Measurements from ENCODE around the gene ZCCHC18.
"Not testable (repeated sequence)": the region's sequence is repeated elsewhere in the genome, so short reads cannot be mapped to it uniquely, and the experiment has no call there.

DNA sequence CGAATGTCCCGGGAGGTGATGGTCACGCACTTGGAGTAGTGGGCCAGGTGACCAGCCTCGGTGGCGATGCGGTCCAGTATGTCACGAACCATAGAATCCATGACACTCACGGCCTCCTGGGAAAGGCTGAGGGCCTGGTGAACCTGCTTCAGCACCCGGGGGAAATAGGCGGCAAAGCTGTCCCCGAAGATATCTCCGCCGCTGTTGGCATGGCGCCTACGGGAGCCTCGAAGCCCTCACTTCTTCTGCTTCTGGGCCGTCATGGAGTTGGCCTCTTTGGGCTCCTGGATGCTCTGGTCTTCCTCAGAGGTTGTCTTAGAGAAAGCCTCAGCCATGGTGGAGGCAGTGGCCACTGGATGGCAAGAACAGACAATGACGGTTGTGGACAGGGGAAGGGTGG is 49.7 kb upstream of the ZCCHC18 start:
- TF ChIP-seq, protein P1, sequence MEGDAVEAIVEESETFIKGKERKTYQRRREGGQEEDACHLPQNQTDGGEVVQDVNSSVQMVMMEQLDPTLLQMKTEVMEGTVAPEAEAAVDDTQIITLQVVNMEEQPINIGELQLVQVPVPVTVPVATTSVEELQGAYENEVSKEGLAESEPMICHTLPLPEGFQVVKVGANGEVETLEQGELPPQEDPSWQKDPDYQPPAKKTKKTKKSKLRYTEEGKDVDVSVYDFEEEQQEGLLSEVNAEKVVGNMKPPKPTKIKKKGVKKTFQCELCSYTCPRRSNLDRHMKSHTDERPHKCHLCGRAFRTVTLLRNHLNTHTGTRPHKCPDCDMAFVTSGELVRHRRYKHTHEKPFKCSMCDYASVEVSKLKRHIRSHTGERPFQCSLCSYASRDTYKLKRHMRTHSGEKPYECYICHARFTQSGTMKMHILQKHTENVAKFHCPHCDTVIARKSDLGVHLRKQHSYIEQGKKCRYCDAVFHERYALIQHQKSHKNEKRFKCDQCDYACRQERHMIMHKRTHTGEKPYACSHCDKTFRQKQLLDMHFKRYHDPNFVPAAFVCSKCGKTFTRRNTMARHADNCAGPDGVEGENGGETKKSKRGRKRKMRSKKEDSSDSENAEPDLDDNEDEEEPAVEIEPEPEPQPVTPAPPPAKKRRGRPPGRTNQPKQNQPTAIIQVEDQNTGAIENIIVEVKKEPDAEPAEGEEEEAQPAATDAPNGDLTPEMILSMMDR (IDR thresholded peaks at IDR 0.05 in 2 of 3, conservative IDR thresholded peaks at IDR 0.05 in 1 of 3; ENCODE audit: insufficient read depth in 2 of 3, low read depth in 1 of 3, low read length in 3 of 3) = not testable (repeated sequence)
- TF ChIP-seq, protein P2, sequence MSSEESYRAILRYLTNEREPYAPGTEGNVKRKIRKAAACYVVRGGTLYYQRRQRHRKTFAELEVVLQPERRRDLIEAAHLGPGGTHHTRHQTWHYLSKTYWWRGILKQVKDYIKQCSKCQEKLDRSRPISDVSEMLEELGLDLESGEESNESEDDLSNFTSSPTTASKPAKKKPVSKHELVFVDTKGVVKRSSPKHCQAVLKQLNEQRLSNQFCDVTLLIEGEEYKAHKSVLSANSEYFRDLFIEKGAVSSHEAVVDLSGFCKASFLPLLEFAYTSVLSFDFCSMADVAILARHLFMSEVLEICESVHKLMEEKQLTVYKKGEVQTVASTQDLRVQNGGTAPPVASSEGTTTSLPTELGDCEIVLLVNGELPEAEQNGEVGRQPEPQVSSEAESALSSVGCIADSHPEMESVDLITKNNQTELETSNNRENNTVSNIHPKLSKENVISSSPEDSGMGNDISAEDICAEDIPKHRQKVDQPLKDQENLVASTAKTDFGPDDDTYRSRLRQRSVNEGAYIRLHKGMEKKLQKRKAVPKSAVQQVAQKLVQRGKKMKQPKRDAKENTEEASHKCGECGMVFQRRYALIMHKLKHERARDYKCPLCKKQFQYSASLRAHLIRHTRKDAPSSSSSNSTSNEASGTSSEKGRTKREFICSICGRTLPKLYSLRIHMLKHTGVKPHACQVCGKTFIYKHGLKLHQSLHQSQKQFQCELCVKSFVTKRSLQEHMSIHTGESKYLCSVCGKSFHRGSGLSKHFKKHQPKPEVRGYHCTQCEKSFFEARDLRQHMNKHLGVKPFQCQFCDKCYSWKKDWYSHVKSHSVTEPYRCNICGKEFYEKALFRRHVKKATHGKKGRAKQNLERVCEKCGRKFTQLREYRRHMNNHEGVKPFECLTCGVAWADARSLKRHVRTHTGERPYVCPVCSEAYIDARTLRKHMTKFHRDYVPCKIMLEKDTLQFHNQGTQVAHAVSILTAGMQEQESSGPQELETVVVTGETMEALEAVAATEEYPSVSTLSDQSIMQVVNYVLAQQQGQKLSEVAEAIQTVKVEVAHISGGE (CRISPR knock-in tag; IDR thresholded peaks at IDR 0.05) = not testable (repeated sequence)
- TF ChIP-seq, protein P3, sequence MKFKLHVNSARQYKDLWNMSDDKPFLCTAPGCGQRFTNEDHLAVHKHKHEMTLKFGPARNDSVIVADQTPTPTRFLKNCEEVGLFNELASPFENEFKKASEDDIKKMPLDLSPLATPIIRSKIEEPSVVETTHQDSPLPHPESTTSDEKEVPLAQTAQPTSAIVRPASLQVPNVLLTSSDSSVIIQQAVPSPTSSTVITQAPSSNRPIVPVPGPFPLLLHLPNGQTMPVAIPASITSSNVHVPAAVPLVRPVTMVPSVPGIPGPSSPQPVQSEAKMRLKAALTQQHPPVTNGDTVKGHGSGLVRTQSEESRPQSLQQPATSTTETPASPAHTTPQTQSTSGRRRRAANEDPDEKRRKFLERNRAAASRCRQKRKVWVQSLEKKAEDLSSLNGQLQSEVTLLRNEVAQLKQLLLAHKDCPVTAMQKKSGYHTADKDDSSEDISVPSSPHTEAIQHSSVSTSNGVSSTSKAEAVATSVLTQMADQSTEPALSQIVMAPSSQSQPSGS (CRISPR knock-in tag; IDR thresholded peaks at IDR 0.05) = not testable (repeated sequence)
- not testable (repeated sequence) for TF ChIP-seq POLR2A (conservative IDR thresholded peaks at IDR 0.05); ZNF121 (CRISPR knock-in tag; conservative IDR thresholded peaks at IDR 0.05); TEAD1 (CRISPR knock-in tag; IDR thresholded peaks at IDR 0.05); XRCC3 (IDR thresholded peaks at IDR 0.05); GABPB1 (CRISPR knock-in tag; IDR thresholded peaks at IDR 0.05); DPF2 (IDR thresholded peaks at IDR 0.05)
- TF ChIP-seq, protein P4, sequence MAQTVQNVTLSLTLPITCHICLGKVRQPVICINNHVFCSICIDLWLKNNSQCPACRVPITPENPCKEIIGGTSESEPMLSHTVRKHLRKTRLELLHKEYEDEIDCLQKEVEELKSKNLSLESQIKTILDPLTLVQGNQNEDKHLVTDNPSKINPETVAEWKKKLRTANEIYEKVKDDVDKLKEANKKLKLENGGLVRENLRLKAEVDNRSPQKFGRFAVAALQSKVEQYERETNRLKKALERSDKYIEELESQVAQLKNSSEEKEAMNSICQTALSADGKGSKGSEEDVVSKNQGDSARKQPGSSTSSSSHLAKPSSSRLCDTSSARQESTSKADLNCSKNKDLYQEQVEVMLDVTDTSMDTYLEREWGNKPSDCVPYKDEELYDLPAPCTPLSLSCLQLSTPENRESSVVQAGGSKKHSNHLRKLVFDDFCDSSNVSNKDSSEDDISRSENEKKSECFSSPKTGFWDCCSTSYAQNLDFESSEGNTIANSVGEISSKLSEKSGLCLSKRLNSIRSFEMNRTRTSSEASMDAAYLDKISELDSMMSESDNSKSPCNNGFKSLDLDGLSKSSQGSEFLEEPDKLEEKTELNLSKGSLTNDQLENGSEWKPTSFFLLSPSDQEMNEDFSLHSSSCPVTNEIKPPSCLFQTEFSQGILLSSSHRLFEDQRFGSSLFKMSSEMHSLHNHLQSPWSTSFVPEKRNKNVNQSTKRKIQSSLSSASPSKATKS (CRISPR knock-in tag; IDR thresholded peaks at IDR 0.05) = not testable (repeated sequence)
- TF ChIP-seq, protein P5, sequence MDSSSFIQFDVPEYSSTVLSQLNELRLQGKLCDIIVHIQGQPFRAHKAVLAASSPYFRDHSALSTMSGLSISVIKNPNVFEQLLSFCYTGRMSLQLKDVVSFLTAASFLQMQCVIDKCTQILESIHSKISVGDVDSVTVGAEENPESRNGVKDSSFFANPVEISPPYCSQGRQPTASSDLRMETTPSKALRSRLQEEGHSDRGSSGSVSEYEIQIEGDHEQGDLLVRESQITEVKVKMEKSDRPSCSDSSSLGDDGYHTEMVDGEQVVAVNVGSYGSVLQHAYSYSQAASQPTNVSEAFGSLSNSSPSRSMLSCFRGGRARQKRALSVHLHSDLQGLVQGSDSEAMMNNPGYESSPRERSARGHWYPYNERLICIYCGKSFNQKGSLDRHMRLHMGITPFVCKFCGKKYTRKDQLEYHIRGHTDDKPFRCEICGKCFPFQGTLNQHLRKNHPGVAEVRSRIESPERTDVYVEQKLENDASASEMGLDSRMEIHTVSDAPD (CRISPR knock-in tag; IDR thresholded peaks at IDR 0.05) = not testable (repeated sequence)
